NCI-H1694 (cell line): Measurements from ENCODE around the gene UST.
"Not testable (repeated sequence)": the region's sequence is repeated elsewhere in the genome, so short reads cannot be mapped to it uniquely, and the experiment has no call there.

Experiments
- DNase-seq: peaks from one replicate; lab custom pipeline; 2025; lab: John Stamatoyannopoulos, UW

Gene UST

GRCh38 chr6:148837941-148838340 lies 91.1 kb downstream of the UST start:
- DNase-seq: no peak

DNA sequence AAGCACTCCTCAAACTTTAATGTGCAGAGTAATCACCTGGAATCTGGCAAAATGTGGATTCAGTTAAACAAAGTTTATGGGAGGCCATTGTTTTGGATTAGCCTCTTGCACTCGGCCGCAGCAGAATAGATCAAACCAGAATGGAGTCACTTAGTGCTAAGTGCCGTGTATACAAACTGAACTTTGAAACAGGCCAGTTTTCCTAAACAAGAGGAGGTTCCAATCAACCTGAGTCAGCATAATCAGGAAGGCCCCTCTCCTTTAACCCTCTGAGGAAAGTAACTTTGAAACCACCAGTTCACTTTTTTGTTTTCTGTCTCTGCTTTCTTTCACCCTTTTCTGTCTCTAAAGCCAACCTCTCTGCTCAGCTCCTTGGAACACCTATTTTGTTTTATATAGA lies 92.2 kb downstream of the UST start:
- DNase-seq: no peak

DNA sequence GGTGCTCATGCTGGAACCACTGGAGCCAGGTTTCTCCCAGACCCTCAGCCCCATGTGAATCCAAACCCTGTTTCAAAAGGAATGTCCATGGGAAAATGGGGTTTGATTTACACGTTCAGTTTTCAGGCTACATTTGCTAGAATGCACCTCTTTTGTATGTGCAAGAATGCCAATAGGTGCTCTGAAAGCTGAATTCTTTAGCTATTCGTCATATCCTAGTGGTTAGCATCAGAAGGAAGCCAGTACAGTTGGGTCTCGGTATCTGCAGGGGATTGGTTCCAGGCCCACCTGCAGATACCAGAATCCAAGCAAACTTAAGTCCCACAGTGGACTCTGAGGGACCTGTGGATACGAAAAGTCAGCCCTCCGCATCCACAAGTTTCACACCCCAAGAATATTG lies 93.4 kb downstream of the UST start:
- DNase-seq: no peak

- DNase-seq: no peak
These were observed 95.6 kb downstream of the UST start for GRCh38 chr6:148842296-148843019.

DNA sequence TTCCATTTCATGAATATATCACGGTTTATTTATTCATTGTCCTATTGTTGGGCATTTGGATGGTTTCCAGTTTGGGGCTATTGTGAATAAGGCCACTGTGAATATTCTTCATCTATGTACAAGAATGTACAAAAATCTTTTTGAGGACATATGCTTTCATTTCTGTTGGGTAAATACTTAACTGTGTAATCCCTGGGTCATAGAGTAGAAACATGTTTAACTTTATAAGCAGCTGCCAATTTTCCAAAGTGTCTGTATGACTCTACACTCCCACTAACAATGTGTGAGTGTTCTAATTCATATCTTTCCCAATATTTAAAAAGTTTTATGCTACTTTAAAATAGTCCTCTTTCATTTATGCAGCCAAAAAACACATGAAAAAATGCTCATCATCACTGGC lies 98.6 kb downstream of the UST start:
- no peak for DNase-seq

GRCh38 chr6:148846778-148847761 lies 100.2 kb downstream of the UST start:
- DNase-seq: no peak

DNA sequence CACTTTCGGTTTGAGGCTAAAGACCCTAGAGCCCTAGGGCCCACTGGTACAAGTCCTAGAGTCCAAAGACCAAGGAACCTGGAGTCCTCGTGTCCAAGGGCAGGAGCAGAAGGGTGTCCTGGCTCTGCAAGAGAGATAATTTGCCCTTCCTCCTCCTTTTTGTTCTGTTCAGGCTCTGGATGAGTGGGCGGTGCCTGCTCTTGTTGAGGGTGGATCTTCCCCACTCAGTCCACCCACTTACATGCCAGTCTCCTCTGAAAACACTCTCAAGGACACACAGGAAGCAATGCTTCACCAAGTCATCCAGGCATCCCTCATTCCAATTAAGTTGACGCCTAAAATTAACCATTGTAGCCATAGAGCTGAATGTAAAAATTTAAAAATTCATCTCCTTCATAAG lies 102.1 kb downstream of the UST start:
- no peak for DNase-seq

DNA sequence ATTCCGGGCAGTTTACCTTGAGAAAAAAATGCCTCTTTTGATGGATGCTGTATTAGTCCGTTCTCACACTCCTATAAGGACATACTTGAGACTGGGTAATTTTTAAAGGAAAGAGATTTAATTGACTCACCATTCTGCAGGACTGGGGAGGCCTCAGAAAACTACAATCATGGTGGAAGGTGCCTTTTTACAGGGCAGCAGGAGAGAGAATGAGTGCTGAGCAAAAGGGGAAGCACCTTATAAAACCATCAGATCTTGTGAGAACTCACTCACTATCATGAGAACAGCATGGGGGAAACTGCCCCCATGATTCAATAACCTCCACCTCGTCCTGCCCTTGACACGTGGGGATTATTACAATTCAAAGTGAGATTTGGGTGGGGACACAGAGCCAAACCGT lies 102.6 kb downstream of the UST start:
- not testable (repeated sequence) for DNase-seq

- DNase-seq: no peak
These were observed 104.1 kb downstream of the UST start for GRCh38 chr6:148850964-148851363.

GRCh38 chr6:148851683-148852556 lies 105.1 kb downstream of the UST start:
- DNase-seq: no peak

GRCh38 chr6:148852688-148853087 lies 105.9 kb downstream of the UST start:
- DNase-seq: no peak

DNA sequence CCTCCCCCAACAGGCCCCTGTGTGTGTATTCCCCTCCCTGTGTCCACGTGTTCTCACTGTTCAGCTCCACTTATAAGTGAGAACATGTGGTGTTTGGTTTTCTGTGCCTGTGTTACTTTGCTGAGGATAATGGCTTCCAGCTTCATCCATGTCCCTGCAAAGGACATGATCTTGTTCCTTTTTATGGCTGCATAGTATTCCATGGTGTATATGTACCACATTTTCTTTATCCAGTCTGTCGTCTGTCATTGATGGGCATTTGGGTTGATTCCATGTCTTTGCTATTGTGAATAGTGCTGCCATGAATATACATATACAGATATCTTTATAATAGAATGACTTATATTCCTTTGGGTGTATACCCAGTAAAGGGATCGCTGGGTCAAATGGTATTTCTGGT lies 106.3 kb downstream of the UST start:
- not testable (repeated sequence) for DNase-seq

- no peak for DNase-seq
These were observed 107.3 kb downstream of the UST start for GRCh38 chr6:148854096-148854495.

GRCh38 chr6:148854992-148855391 lies 108.2 kb downstream of the UST start:
- no peak for DNase-seq

DNA sequence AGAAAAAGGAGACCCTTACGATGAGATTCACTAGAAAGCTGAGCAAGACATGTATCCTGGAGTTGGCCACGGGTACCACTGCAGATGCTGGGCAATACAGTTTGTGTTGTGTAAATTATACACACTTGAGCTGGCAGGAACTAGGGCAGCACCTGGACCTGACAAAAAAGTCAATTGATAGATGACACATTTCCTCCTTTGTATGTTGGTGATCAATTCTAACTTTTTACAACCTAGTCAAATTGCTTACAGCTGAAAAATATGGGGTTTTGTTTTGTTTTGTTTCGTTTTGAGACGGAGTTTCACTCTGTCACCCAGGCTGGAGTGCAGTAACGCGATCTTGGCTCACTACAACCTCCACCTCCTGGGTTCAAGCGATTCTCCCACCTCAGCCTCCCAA lies 108.9 kb downstream of the UST start:
- no peak for DNase-seq

DNA sequence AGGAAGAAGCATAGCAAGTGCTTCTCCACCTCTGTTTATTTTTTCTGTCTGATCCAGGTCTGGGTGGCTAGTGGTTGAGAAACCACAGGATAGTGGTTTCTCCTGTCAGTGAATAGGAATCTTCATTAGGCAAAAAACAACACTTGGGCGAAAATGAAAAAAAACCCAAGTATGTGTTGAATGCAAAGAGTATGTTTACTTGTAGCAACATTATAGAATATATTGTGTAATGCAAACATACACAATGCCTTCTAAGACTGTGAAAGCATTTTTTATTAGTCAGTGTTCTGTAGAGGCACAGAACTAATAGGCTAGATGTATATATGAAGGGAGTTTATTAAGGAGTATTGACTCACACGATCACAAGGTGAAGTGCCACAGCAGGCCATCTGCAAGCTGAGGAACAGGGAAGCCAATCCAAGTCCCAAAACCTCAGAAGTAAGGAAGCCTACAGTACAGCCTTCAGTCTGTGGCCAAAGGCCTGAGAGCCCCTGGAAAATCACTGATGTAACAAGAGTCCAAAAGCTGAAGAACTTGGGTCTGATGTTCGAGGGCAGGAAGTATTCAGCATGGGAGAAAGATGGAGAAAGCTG lies 111.1 kb downstream of the UST start:
- DNase-seq: no peak

GRCh38 chr6:148864132-148864531 lies 117.3 kb downstream of the UST start:
- DNase-seq: not testable (repeated sequence)

DNA sequence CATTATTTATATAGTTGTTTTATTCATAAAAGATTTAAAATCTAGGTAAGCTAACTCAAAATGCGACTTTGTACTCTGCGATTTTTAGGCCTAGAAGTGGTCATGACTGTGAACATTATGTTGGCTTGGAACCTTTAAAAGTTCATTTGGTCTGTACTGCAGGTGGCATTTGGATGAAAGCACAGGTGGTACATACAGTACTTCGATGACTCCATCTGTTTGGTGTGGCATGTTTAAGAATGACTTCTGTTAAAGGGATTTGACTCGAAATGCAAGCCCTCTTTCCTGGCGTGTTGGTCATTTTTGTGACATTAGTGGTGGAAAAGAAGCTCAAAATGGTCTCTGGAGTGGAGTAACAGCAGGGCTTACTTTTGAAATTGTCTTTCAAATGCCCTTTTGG lies 118.1 kb downstream of the UST start:
- no peak for DNase-seq

- no peak for DNase-seq
These were observed 119.9 kb downstream of the UST start for GRCh38 chr6:148866657-148867268.

DNA sequence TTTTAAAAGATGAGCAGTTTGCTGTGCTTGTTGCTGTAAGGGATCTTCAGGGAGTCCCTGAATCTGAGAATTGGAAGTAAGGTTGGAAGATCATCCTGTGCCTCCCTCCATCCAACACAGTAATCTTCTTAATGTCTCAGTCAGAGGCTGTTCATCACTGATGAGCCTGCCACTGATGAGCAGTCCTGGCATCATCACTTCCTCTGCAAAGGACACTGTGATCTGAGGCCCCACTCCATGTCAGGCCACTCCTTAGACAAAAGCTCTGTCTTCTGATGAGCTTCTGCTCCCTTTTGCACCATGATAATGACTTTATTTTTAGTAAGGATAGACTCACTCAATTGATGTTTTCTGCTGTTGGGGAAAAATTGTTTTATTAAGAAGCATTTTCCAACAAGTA lies 121.0 kb downstream of the UST start:
- no peak for DNase-seq

GRCh38 chr6:148868314-148868713 lies 121.5 kb downstream of the UST start:
- DNase-seq: no peak
